HepG2 (cell line): ENCODE measurements around the gene B4GALT4. TPM values are rescaled to one million over a fixed set of nuclear protein-coding genes. Genes with fewer than 3 reads are reported as not detected.

Source experiments
- ATRX ChIP-seq: sonication (generic); formaldehyde crosslinking; IDR thresholded peaks from 2 replicates; pipeline ENCODE4 v1.4.0; 2020; ENCODE audit warnings: missing genetic modification reagents, borderline replicate concordance
- CHD4 ChIP-seq: fragments of 200-600 bp; sonication (generic); IDR thresholded peaks from 2 replicates; pipeline ENCODE4 v1.7.0; 2017; ENCODE audit warnings: mild to moderate bottlenecking, low read length, borderline replicate concordance
- HDAC1 ChIP-seq: sonication (generic); formaldehyde crosslinking; IDR thresholded peaks from 2 replicates; pipeline ENCODE4 v1.5.1; 2020; ENCODE audit warnings: mild to moderate bottlenecking, missing genetic modification reagents
- HIC2 ChIP-seq: sonication (generic); formaldehyde crosslinking; IDR thresholded peaks from 2 replicates; pipeline ENCODE4 v1.9.0; 2022; ENCODE audit warnings: low read depth, missing genetic modification reagents
- HNF4A ChIP-seq: sonication (generic); formaldehyde crosslinking; IDR thresholded peaks from 2 replicates; pipeline ENCODE4 v1.4.0; 2020; ENCODE audit warnings: missing genetic modification reagents
- MTA1 ChIP-seq: sonication (generic); formaldehyde crosslinking; IDR thresholded peaks from 2 replicates; pipeline ENCODE4 v1.4.0; 2020; ENCODE audit warnings: missing genetic modification reagents, mild to moderate bottlenecking, borderline replicate concordance
- NONO ChIP-seq, 2 experiments: fragments of 450-650 bp in 1 of 2; sonication (generic) in 1 of 2; formaldehyde crosslinking in 1 of 2; IDR thresholded peaks in 1 of 2; conservative IDR thresholded peaks in 1 of 2; 2 replicates each; pipeline versions ENCODE4 v1.6.1 to v1.8.0; 2017 to 2022; ENCODE audit warnings: mild to moderate bottlenecking in 1 of 2, missing genetic modification reagents in 1 of 2, moderate library complexity in 1 of 2
- POLR2A ChIP-seq, 2 experiments: IDR thresholded peaks; 2 replicates each; pipeline ENCODE4 v1.6.1; 2011; ENCODE audit warnings: low read depth in 2 of 2, low read length in 2 of 2, mild to moderate bottlenecking in 1 of 2, moderate library complexity in 1 of 2; ENCODE audit not compliant: insufficient read depth in 1 of 2
- RFX3 ChIP-seq: IDR thresholded peaks from 2 replicates; pipeline ENCODE4 v1.6.1; 2016; ENCODE audit warnings: missing biosample characterization, missing genetic modification reagents
- SATB2 ChIP-seq: sonication (generic); formaldehyde crosslinking; IDR thresholded peaks from 2 replicates; pipeline ENCODE4 v1.5.0; 2020; ENCODE audit warnings: missing genetic modification reagents
- TCF12 ChIP-seq, 2 experiments: fragments of 450-650 bp in 1 of 2; sonication (generic) in 1 of 2; formaldehyde crosslinking in 1 of 2; IDR thresholded peaks; 2 replicates each; pipeline versions ENCODE4 v1.6.1 to v1.8.0; 2017 to 2022; ENCODE audit warnings: antibody characterized with exemption in 1 of 2, mild to moderate bottlenecking in 1 of 2, missing genetic modification reagents in 1 of 2, moderate library complexity in 1 of 2
- ZNF121 ChIP-seq: sonication (generic); formaldehyde crosslinking; IDR thresholded peaks from 2 replicates; pipeline ENCODE4 v1.5.0; 2020; ENCODE audit warnings: mild to moderate bottlenecking, missing genetic modification reagents
- ZNF253 ChIP-seq: sonication (generic); formaldehyde crosslinking; IDR thresholded peaks from 2 replicates; pipeline ENCODE4 v1.8.0; 2022; ENCODE audit warnings: mild to moderate bottlenecking, missing genetic modification reagents, borderline replicate concordance
- ZNF567 ChIP-seq: sonication (generic); formaldehyde crosslinking; IDR thresholded peaks from 2 replicates; pipeline ENCODE4 v1.8.1; 2023; ENCODE audit warnings: mild to moderate bottlenecking, missing genetic modification reagents, borderline replicate concordance
- ZNF597 ChIP-seq: sonication (generic); formaldehyde crosslinking; IDR thresholded peaks from 2 replicates; pipeline ENCODE4 v1.5.0; 2020; ENCODE audit warnings: missing genetic modification reagents
- ZNF670 ChIP-seq: sonication (generic); formaldehyde crosslinking; IDR thresholded peaks from 2 replicates; pipeline ENCODE4 v1.8.0; 2022; ENCODE audit warnings: mild to moderate bottlenecking, missing genetic modification reagents, borderline replicate concordance
- ZNF766 ChIP-seq: sonication (generic); formaldehyde crosslinking; IDR thresholded peaks from 2 replicates; pipeline ENCODE4 v1.5.0; 2020; ENCODE audit warnings: missing genetic modification reagents, borderline replicate concordance
- ZNF784 ChIP-seq: sonication (generic); formaldehyde crosslinking; IDR thresholded peaks from 2 replicates; pipeline ENCODE4 v1.5.1; 2020; ENCODE audit warnings: missing genetic modification reagents, mild to moderate bottlenecking, borderline replicate concordance
- polyA plus RNA-seq, 8 experiments: library from polyadenylated mRNA; depleted of rRNA in 3 of 8; stranded (reverse) in 7 of 8; unstranded in 1 of 8; fragments of >200 nt; fragmentation: Illumina TruSeq in 4 of 8; extraction: Trizol in 4 of 8; gene quantifications; 2 replicates each; pipeline versions ENCODE4 v1.2.1 to v1.2.3, GENCODE V29; 2011 to 2016; ENCODE audit warnings: low read depth in 4 of 8, missing spikeins in 1 of 8, mixed read lengths in 1 of 8; ENCODE audit not compliant: insufficient read depth in 1 of 8
- total RNA-seq, 5 experiments: library from RNA; depleted of rRNA; stranded (reverse); fragments of >200 nt; fragmentation: Illumina TruSeq; extraction: Trizol; gene quantifications; 2 replicates each; pipeline ENCODE4 v1.2.3, GENCODE V29; 2016; ENCODE audit warnings: low read depth in 1 of 5
- TF ChIP-seq, protein P1 (sequence below): sonication (generic); formaldehyde crosslinking; IDR thresholded peaks from 2 replicates; pipeline ENCODE4 v1.4.0; 2020; ENCODE audit warnings: missing genetic modification reagents, borderline replicate concordance

B4GALT4 gene
- total and polyA plus RNA-seq, 2 of the 13 experiments (the other 11 are each of a cell fraction or from before 2014, with no cell fraction given), result 16.9 to 29.0 TPM

- TF ChIP-seq, protein P1, sequence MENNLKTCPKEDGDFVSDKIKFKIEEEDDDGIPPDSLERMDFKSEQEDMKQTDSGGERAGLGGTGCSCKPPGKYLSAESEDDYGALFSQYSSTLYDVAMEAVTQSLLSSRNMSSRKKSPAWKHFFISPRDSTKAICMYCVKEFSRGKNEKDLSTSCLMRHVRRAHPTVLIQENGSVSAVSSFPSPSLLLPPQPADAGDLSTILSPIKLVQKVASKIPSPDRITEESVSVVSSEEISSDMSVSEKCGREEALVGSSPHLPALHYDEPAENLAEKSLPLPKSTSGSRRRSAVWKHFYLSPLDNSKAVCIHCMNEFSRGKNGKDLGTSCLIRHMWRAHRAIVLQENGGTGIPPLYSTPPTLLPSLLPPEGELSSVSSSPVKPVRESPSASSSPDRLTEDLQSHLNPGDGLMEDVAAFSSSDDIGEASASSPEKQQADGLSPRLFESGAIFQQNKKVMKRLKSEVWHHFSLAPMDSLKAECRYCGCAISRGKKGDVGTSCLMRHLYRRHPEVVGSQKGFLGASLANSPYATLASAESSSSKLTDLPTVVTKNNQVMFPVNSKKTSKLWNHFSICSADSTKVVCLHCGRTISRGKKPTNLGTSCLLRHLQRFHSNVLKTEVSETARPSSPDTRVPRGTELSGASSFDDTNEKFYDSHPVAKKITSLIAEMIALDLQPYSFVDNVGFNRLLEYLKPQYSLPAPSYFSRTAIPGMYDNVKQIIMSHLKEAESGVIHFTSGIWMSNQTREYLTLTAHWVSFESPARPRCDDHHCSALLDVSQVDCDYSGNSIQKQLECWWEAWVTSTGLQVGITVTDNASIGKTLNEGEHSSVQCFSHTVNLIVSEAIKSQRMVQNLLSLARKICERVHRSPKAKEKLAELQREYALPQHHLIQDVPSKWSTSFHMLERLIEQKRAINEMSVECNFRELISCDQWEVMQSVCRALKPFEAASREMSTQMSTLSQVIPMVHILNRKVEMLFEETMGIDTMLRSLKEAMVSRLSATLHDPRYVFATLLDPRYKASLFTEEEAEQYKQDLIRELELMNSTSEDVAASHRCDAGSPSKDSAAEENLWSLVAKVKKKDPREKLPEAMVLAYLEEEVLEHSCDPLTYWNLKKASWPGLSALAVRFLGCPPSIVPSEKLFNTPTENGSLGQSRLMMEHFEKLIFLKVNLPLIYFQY (CRISPR knock-in tag), result peak; percentile 35; the same call in 1 of the 2 replicates
- 0 out of 2 replicates have a peak, but pooled peaks have one; percentile 50 for TF ChIP-seq ZNF121 (CRISPR knock-in tag)
- TF ChIP-seq MTA1 (CRISPR knock-in tag), result peak; percentile 71; the same call in 1 of the 2 replicates
- TF ChIP-seq HNF4A (CRISPR knock-in tag), result 0 out of 2 replicates have a peak, but pooled peaks have one; percentile 1
- TF ChIP-seq ZNF670 (CRISPR knock-in tag), result peak; percentile 37; the same call in 1 of the 2 replicates
- TF ChIP-seq ZNF784 (CRISPR knock-in tag), result peak; percentile 37; the same call in 1 of the 2 replicates
- TF ChIP-seq ZNF766, result 0 out of 2 replicates have a peak, but pooled peaks have one; percentile 44
- TF ChIP-seq HIC2 (CRISPR knock-in tag), result no peak
- TF ChIP-seq ZNF253 (CRISPR knock-in tag), result peak; percentile 67; the same call in 1 of the 2 replicates
- 0 out of 2 replicates have a peak, but pooled peaks have one; percentile 50 for TF ChIP-seq SATB2
- no peak for TF ChIP-seq TCF12 (IDR thresholded peaks at IDR 0.05)
- 0 out of 2 replicates have a peak, but pooled peaks have one; percentile 41 for TF ChIP-seq TCF12 (CRISPR knock-in tag; IDR thresholded peaks at IDR 0.05)
- peak; percentile 87; the same call in 1 of the 2 replicates for TF ChIP-seq ZNF567 (CRISPR knock-in tag)
- TF ChIP-seq CHD4, result 0 out of 2 replicates have a peak, but pooled peaks have one; percentile 45
- TF ChIP-seq NONO (IDR thresholded peaks at IDR 0.05), result no peak
- TF ChIP-seq NONO (CRISPR knock-in tag; conservative IDR thresholded peaks at IDR 0.05), result peak; percentile 66; the same call in 1 of the 2 replicates
- peak; percentile 80 to 85 for TF ChIP-seq POLR2A (IDR thresholded peaks at IDR 0.05; ENCODE audit: insufficient read depth in 1 of 2, low read depth in 2 of 2, low read length in 2 of 2)
- peak; percentile 52; the same call in 1 of the 2 replicates for TF ChIP-seq HDAC1 (CRISPR knock-in tag)
- TF ChIP-seq ZNF597, result no peak
- TF ChIP-seq RFX3 (CRISPR knock-in tag), result no peak
- TF ChIP-seq ATRX (CRISPR knock-in tag), result no peak
These were observed at the start of gene B4GALT4 (continued) for GRCh38 chr3:119240591-119241434.
